B cell (primary cell): ENCODE results near the gene EPB41L1.

Experiments
- EZH2 ChIP-seq: IDR thresholded peaks from 2 replicates; pipeline ENCODE4 v1.6.1; 2012; ENCODE audit warnings: borderline replicate concordance, low read depth, mild to moderate bottlenecking, moderate library complexity, low read length; ENCODE audit not compliant: insufficient read depth, poor library complexity, severe bottlenecking
- TF ChIP-seq, protein P1 (sequence below): fragments of 200-600 bp; IDR thresholded peaks from one replicate; pipeline ENCODE4 v1.8.0; 2022; ENCODE audit warnings: antibody characterized with exemption, mild to moderate bottlenecking

DNA sequence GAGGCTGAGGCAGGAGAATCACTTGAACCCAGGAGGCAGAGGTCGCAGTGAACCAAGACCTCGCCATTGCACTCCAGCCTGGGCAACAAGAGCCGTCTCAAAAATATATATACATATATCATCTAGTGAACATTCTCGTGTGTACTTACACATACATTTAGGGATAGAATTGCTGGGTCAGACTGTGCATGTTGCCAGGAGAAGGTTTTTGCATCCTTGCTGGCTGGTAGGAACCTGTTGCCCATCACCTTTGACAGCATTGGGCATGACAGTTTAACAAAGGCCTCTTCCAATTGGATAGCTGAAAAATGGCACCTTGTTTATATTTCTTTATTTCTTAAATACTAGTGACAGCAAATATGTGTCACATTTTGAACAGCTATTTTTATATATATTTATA, 87.1 kb downstream of the EPB41L1 start:
- TF ChIP-seq, protein P1, sequence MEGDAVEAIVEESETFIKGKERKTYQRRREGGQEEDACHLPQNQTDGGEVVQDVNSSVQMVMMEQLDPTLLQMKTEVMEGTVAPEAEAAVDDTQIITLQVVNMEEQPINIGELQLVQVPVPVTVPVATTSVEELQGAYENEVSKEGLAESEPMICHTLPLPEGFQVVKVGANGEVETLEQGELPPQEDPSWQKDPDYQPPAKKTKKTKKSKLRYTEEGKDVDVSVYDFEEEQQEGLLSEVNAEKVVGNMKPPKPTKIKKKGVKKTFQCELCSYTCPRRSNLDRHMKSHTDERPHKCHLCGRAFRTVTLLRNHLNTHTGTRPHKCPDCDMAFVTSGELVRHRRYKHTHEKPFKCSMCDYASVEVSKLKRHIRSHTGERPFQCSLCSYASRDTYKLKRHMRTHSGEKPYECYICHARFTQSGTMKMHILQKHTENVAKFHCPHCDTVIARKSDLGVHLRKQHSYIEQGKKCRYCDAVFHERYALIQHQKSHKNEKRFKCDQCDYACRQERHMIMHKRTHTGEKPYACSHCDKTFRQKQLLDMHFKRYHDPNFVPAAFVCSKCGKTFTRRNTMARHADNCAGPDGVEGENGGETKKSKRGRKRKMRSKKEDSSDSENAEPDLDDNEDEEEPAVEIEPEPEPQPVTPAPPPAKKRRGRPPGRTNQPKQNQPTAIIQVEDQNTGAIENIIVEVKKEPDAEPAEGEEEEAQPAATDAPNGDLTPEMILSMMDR, result no peak
- no peak for TF ChIP-seq EZH2
